ENCODE data around the gene FOXRED2.

GRCh38 chr22:36538529-36538928 is 31.7 kb upstream of the FOXRED2 start:
- TF ChIP-seq CTCF (IDR thresholded peaks at IDR 0.05) = no peak
- no peak for TF ChIP-seq POLR2A (IDR thresholded peaks at IDR 0.05)
